A673 (cell line): ENCODE data around the gene KCNMB1. TPM values are rescaled to one million over a fixed set of nuclear protein-coding genes. Genes with fewer than 3 reads are reported as not detected.

ENCODE experiments used
- BruUV-seq: library from RNA; stranded (reverse); fragments of 400-500 nt; replicated peaks from 2 replicates; lab custom pipeline; 2021; lab: Mats Ljungman, UMichigan
- CTCF ChIA-PET: fragments of 300-600 bp; sonication (Branson Sonifier 250); formaldehyde crosslinking; loops from one replicate; lab custom pipeline; 2022; ENCODE audit warnings: antibody characterized with exemption; lab: Charles Lee
- POLR2A ChIA-PET: fragments of 300-600 bp; sonication (Branson Sonifier 250); formaldehyde crosslinking; loops from one replicate; lab custom pipeline; 2022; ENCODE audit warnings: antibody characterized with exemption; ENCODE audit not compliant: low non-redundant PET; lab: Charles Lee
- DNase-seq: peaks from one replicate; pipeline ENCODE4 v3.0.0-alpha.2; 2015; ENCODE audit warnings: low spot score
- H3K27ac ChIP-seq: fragments of 200-600 bp; sonication (generic); 2 replicates; pipeline ENCODE4 v1.5.1; 2016; ENCODE audit warnings: mixed run types, low read depth, mild to moderate bottlenecking, mixed read lengths, antibody characterized with exemption, low read length; ENCODE audit not compliant: poor library complexity, severe bottlenecking
- H3K27me3 ChIP-seq: fragments of 200-600 bp; sonication (generic); replicated peaks from 2 replicates; pipeline ENCODE4 v1.6.1; 2017; ENCODE audit warnings: mixed run types, low read depth, mild to moderate bottlenecking, mixed read lengths, antibody characterized with exemption, low read length; ENCODE audit not compliant: insufficient read depth, poor library complexity
- H3K36me3 ChIP-seq: fragments of 200-600 bp; sonication (generic); 2 replicates; pipeline ENCODE4 v1.6.1; 2016; ENCODE audit warnings: mixed run types, mild to moderate bottlenecking, mixed read lengths, antibody characterized with exemption, low read length; ENCODE audit not compliant: insufficient read depth, poor library complexity, severe bottlenecking
- H3K4me1 ChIP-seq: fragments of 200-600 bp; sonication (generic); 2 replicates; pipeline ENCODE4 v1.6.1; 2017; ENCODE audit warnings: mixed run types, mild to moderate bottlenecking, mixed read lengths, antibody characterized with exemption, low read length; ENCODE audit not compliant: insufficient read depth, poor library complexity, severe bottlenecking
- H3K4me3 ChIP-seq: fragments of 200-600 bp; sonication (generic); 2 replicates; pipeline ENCODE4 v1.5.1; 2016; ENCODE audit warnings: low read depth, mixed run types, mild to moderate bottlenecking, mixed read lengths, low read length; ENCODE audit not compliant: poor library complexity, severe bottlenecking
- H3K9me3 ChIP-seq: fragments of 200-600 bp; sonication (generic); 2 replicates; pipeline ENCODE4 v1.6.1; 2016; ENCODE audit warnings: mixed run types, low read depth, mild to moderate bottlenecking, mixed read lengths, antibody characterized with exemption, low read length; ENCODE audit not compliant: poor library complexity, severe bottlenecking
- CTCF ChIP-seq: fragments of 300-800, 200-600 bp; sonication (generic); conservative IDR thresholded peaks from 2 replicates; pipeline ENCODE4 v1.5.1; 2017; ENCODE audit warnings: low read depth, mild to moderate bottlenecking, antibody characterized with exemption, low read length, moderate library complexity, mixed read lengths
- EZH2 ChIP-seq: fragments of 200-600 bp; sonication (generic); IDR thresholded peaks from 2 replicates; pipeline ENCODE4 v1.6.1; 2017; ENCODE audit warnings: borderline replicate concordance, low read depth, mild to moderate bottlenecking, mixed read lengths, antibody characterized with exemption, low read length; ENCODE audit not compliant: poor library complexity, severe bottlenecking
- intact Hi-C: fragments of 100-400 bp; cut with micrococcal nuclease; formaldehyde crosslinking; loops from one replicate; pipeline ENCODE4 v1.10.0; 2022; ENCODE audit not compliant: unreplicated experiment
- total RNA-seq: library from RNA; stranded (reverse); gene quantifications from 2 replicates; pipeline ENCODE4 v1.2.3, GENCODE V29; 2021

KCNMB1 gene
- total RNA-seq, 1 experiment from 2014 or later: not detected

- CTCF ChIA-PET: no interaction called here
- TF ChIP-seq EZH2: no peak
- TF ChIP-seq CTCF: no peak
- BruUV-seq: no TSS peak
- peak; percentile 46 for DNase-seq
- H3K36me3 ChIP-seq: no peaks in the 10 kb centered on the region
- no peak overlapping the region for H3K27ac ChIP-seq
- intact Hi-C loops: no loop called here
- H3K9me3 ChIP-seq: no peaks in the 10 kb centered on the region
- peaks cover 41% of the 10 kb centered on the region for H3K4me1 ChIP-seq
- H3K27me3 ChIP-seq: no peaks in the 10 kb centered on the region
- POLR2A ChIA-PET: no interaction called here
- no peak overlapping the region for H3K4me3 ChIP-seq
These were observed 52.0 kb downstream of the KCNMB1 start for GRCh38 chr5:170337045-170337733.

GRCh38 chr5:170336065-170336464 is 53.1 kb downstream of the KCNMB1 start:
- ChIA-PET CTCF (no interaction called here), POLR2A (no interaction called here)
- no peaks in the 10 kb centered on the region for H3K27me3 ChIP-seq
- no peak for TF ChIP-seq CTCF
- no peak for TF ChIP-seq EZH2
- DNase-seq: no peak
- peaks cover 52% of the 10 kb centered on the region for H3K4me1 ChIP-seq
- intact Hi-C loops: no loop called here
- no peaks in the 10 kb centered on the region for H3K36me3 ChIP-seq
- H3K9me3 ChIP-seq: no peaks in the 10 kb centered on the region
- H3K27ac ChIP-seq: no peak overlapping the region
- H3K4me3 ChIP-seq: no peak overlapping the region
- BruUV-seq: no TSS peak

DNA sequence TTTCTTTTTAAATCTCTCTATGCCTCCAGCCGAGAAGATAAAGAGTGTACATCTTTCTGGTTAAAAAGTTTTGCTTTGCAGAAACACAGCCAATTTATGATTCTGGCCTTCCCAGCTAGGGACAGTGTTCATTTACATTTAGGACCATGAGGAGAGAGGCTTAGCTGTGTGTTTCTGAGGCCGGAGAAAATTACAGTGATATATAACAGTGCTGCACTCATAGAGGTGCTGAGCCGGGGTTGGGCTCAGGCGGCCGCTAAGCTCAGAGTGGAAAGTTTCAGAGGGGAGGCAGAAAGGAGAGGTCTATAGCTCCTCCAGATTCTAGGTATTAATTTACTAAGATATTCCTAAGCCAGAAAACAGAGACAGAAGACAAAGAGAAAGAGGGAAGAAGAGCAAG is 54.5 kb downstream of the KCNMB1 start:
- Histone ChIP-seq H3K9me3 (no peaks in the 10 kb centered on the region), H3K4me1 (peaks cover 59% of the 10 kb centered on the region), H3K27me3 (no peaks in the 10 kb centered on the region), H3K27ac (peak overlapping the region; percentile 38), H3K4me3 (no peak overlapping the region), H3K36me3 (no peaks in the 10 kb centered on the region)
- no TSS peak for BruUV-seq
- TF ChIP-seq EZH2 (no peak), CTCF (no peak)
- intact Hi-C loops: no loop called here
- ChIA-PET POLR2A (no interaction called here), CTCF (no interaction called here)
- no peak for DNase-seq
